Immature natural killer cell (primary cell): ENCODE data around the gene LCMT2. TPM values are rescaled to one million over a fixed set of nuclear protein-coding genes. Genes with fewer than 3 reads are reported as not detected.

ENCODE experiments used
- DNase-seq, 3 donors: peaks; one replicate each; pipeline ENCODE4 v3.0.0; 2022; ENCODE audit warnings: mixed read lengths in 1 of 3
- H3K27ac Mint-ChIP-seq, 6 donors: one replicate each; pipeline ENCODE4 v1.8.0; 2020; ENCODE audit warnings: mixed read lengths in 6 of 6, mild to moderate bottlenecking in 5 of 6, inconsistent platforms in 4 of 6, moderate library complexity in 3 of 6
- H3K27me3 Mint-ChIP-seq, 3 donors: one replicate each; pipeline ENCODE4 v1.8.0; 2020 to 2021; ENCODE audit warnings: low read depth in 3 of 3, mild to moderate bottlenecking in 3 of 3, mixed read lengths in 3 of 3, moderate library complexity in 3 of 3, inconsistent platforms in 1 of 3
- H3K36me3 Mint-ChIP-seq, 3 donors: one replicate each; pipeline ENCODE4 v1.8.0; 2020; ENCODE audit warnings: mixed read lengths in 3 of 3, inconsistent platforms in 2 of 3, mild to moderate bottlenecking in 2 of 3
- H3K4me1 Mint-ChIP-seq, 2 donors: one replicate each; pipeline ENCODE4 v1.8.0; 2020; ENCODE audit warnings: inconsistent platforms in 2 of 2, mild to moderate bottlenecking in 2 of 2, mixed read lengths in 2 of 2, moderate library complexity in 1 of 2
- H3K4me3 Mint-ChIP-seq, 5 donors: one replicate each; pipeline ENCODE4 v1.8.0; 2020; ENCODE audit warnings: mild to moderate bottlenecking in 5 of 5, mixed read lengths in 5 of 5, inconsistent platforms in 3 of 5, moderate library complexity in 3 of 5
- H3K9me3 Mint-ChIP-seq, 6 donors: one replicate each; pipeline ENCODE4 v1.8.0; 2020; ENCODE audit warnings: mild to moderate bottlenecking in 6 of 6, mixed read lengths in 6 of 6, inconsistent platforms in 4 of 6, moderate library complexity in 3 of 6
- polyA plus RNA-seq, 3 donors: library from polyadenylated mRNA; unstranded; fragments of 300-500 nt; fragmentation: Illumina TruSeq; gene quantifications; one replicate each; pipeline ENCODE4 v1.2.3, GENCODE V29; 2021

LCMT2 gene, protein sequence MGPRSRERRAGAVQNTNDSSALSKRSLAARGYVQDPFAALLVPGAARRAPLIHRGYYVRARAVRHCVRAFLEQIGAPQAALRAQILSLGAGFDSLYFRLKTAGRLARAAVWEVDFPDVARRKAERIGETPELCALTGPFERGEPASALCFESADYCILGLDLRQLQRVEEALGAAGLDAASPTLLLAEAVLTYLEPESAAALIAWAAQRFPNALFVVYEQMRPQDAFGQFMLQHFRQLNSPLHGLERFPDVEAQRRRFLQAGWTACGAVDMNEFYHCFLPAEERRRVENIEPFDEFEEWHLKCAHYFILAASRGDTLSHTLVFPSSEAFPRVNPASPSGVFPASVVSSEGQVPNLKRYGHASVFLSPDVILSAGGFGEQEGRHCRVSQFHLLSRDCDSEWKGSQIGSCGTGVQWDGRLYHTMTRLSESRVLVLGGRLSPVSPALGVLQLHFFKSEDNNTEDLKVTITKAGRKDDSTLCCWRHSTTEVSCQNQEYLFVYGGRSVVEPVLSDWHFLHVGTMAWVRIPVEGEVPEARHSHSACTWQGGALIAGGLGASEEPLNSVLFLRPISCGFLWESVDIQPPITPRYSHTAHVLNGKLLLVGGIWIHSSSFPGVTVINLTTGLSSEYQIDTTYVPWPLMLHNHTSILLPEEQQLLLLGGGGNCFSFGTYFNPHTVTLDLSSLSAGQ
- polyA plus RNA-seq = 1 to 10 TPM in 2 of 3 donors, under 1 TPM in 1; 0.40 to 2.5 (median 2.3) TPM

DNA sequence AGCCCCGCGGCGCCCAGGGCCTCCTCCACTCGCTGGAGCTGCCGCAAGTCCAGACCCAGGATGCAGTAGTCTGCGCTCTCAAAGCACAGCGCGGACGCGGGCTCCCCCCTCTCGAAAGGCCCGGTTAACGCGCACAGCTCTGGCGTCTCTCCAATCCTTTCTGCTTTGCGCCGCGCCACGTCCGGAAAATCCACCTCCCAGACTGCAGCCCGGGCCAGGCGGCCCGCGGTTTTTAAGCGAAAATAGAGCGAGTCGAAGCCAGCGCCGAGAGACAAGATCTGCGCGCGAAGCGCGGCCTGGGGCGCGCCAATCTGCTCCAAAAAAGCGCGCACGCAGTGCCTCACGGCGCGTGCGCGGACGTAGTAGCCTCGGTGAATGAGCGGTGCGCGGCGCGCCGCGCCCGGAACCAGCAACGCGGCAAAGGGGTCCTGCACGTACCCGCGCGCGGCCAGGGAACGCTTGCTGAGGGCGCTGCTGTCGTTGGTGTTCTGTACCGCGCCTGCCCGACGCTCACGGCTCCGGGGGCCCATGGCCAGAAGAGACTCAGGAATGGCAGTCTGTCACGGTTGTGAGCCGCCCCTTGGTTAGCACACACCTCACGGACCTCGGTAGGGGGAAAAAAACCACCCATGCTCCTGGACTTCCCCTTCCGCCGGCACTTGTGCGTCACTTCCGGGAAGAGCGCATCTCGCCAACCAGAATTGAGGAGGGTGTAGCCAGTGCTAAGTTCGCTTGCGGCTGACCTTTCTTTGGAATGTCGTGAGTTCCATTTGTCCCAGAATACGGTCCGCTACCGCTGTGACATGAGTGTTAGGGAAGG is at the start of gene LCMT2:
Gene LCMT2, minus strand, starts transcription at position 614 of the 820 bp plus-strand sequence. Its CDS starts 84 bp downstream, at position 530.
- Mint-ChIP-seq H3K9me3 (no peaks in the 10 kb centered on the region), H3K4me1 (peaks cover 31 to 40% of the 10 kb centered on the region in 2 donors), H3K27me3 (peaks cover 8 to 11% (median 10%) of the 10 kb centered on the region in 3 donors), H3K36me3 (peaks cover 0 to 8% (median 3%) of the 10 kb centered on the region in 3 donors), H3K27ac (peak within 1 kb of the TSS; percentile 96 to 99 (median 98)), H3K4me3 (peak within 1 kb of the TSS; percentile 95 to 98 (median 96))
- peak; percentile 92 to 93 (median 93) for DNase-seq

DNA sequence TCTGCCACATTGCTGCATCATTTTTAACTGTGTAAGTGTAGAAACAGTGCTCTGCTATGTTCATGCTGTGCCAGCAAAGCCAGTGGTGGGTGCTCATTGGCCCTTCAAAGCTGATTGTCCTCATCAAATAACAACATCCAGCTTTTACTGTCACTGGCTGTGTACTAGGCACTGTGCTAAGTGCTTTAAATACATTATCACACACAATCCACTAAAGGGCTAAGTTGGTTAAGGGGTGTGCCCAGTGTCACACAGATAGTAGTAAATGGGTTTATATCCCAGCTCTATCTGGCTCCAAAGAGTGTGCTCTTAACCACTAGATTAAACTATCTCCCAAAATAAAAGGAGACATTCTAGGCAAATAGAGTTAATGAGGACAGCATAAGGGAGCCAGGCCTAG is 48.2 kb upstream of the LCMT2 start:
- Mint-ChIP-seq H3K9me3 (no peaks in the 10 kb centered on the region), H3K4me1 (peaks cover 1 to 6% of the 10 kb centered on the region in 2 donors), H3K4me3 (no peak overlapping the region), H3K27me3 (no peaks in the 10 kb centered on the region), H3K36me3 (peaks cover 9 to 29% (median 21%) of the 10 kb centered on the region in 3 donors), H3K27ac (no peak overlapping the region)
- DNase-seq = no peak

DNA sequence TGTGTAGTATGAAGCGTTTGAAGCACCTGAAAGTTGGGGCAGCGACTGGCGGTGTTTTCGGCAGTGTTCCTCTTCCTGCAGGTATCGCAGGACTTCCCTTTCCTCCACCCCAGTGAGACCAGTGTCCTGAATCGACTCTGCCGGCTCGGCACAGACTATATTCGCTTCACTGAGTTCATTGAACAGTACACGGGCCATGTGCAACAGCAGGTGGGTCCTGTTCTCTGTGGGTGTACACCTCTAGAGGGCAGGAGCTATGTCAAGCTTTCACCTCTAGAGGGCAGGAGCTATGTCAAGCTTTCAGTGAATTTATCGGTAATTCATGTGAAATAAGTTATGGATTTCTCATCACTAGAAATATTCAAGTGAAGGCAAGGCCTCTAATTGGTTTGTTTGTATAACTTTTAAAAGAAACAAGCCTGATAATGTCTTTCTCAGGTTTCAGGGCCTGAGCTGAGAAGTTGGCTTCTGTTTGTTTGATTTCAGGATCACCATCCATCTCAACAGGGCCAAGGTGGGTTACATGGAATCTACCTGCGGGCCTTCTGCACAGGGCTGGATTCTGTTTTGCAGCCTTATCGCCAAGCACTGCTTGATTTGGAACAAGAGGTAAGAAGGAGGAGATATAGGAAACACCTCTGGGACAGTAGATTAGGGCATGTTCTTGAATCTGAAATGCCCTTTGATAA is 45.8 kb upstream of the LCMT2 start:
- no peaks in the 10 kb centered on the region for H3K9me3 Mint-ChIP-seq

DNA sequence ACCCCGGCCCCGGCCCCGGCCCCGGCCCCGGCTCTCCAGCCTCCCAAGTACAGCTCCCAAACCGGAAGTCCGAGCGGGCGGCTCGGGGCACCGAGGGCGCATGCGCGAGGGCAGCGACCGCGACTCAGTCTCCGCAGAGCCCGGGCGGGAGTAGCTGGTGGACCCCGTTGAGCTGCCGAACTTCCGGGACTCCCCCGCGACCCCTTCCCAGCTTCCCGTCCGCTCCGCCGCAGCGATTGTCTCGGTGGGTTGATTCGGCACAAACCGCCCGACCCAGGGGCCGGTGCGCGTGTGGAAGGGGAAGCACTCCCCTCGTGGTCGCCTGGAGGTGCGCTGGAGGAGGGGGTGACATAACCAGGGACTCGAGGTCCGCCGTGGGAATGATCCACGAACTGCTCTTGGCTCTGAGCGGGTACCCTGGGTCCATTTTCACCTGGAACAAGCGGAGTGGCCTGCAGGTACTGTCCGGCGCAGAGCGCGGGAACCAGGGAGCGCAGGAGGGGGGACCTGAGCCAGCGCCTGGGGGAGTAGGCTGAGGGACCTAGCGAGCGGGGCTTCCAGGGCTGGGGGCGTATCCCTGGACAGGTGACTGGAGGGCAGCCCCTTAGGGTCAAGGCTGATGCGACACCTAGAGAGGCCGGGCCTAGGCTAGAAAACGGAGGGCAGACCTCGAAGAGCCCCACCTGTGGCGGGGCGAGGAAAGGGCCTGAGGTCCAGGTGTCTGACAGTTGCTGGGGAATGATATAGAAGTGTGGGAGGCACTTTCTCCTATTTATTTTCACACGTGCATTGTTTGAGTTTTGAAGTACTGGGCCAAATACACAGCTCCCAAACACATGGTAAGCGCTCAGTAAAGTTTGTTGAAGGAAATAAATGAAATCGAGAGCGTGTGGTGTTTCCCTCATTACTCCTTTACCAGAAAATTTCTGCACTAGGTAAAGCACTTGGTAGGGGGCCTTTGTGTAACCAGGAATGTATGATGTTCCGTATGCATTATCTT is 40.9 kb upstream of the LCMT2 start, which contains the start of the genes TUBGCP4 and ZSCAN29:
Gene TUBGCP4, plus strand, starts transcription at position 127 of the 1,000 bp plus-strand sequence. Its CDS starts 254 bp downstream, at position 381.
Gene ZSCAN29, minus strand, starts transcription at position 69 of the 1,000 bp plus-strand sequence. CDS start 1,130 bp downstream, outside the sequence.
- Mint-ChIP-seq H3K27me3 (peaks cover 0 to 11% (median 7%) of the 10 kb centered on the region in 3 donors), H3K4me3 (peak within 1 kb of the TSS; percentile 92 to 94 (median 92)), H3K9me3 (peaks cover 8 to 18% (median 12%) of the 10 kb centered on the region in 6 donors), H3K27ac (peak within 1 kb of the TSS; percentile 75 to 92 (median 86)), H3K4me1 (peaks cover 47 to 64% of the 10 kb centered on the region in 2 donors), H3K36me3 (peaks cover 32 to 33% (median 32%) of the 10 kb centered on the region in 3 donors)
- peak; percentile 81 to 86 (median 84) for DNase-seq

More for the DNA sequence above, 45.8 kb upstream of the LCMT2 start:
- peak; percentile 3 to 22 (median 16) for DNase-seq
- Mint-ChIP-seq H3K27me3 (peaks cover 0 to 5% (median under 1%) of the 10 kb centered on the region in 3 donors), H3K36me3 (peaks cover 8 to 19% (median 17%) of the 10 kb centered on the region in 3 donors), H3K4me1 (peaks cover 18 to 24% of the 10 kb centered on the region in 2 donors), H3K4me3 (no peak overlapping the region), H3K27ac (no peak overlapping the region)

DNA sequence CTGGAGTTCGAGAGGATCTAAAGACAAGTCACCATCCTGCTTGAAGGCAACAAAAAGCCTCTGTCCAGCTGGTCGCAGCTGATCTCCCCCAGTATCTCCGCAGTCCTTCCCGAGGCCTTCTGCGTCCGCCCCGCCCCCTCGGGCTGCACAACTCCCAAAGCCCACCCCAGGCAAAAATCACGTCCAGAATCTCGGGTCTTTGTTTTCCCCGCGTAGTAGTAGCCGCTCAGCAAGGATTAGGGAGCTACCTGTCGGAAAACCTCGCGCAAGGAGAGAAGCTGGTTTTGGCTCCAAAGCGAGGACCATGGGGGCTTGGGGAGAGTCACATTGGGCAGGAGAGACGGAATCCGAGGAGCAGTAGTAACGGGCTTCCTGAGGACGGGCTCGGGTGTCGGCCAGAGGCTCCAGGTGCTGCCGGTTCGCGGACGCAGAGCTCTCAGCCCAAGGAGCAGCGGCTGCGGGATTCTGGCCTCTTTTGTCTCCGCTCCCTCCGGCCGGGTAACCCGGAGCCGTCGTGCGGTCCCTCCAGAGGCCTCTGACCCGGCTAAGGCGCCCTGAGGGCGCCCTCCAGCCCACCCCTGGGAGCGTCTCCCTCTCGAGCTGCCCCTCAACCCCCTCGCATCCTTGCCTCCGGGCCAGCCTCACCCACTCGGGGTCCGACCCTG is 40.1 kb upstream of the LCMT2 start:
- peak overlapping the region; percentile 75 to 92 (median 86) for H3K27ac Mint-ChIP-seq
- DNase-seq = peak in 1 of 3 donors; percentile 3
- H3K27me3 Mint-ChIP-seq = peaks cover 0 to 11% (median 7%) of the 10 kb centered on the region in 3 donors
- peak overlapping the region; percentile 92 to 94 (median 92) for H3K4me3 Mint-ChIP-seq
- H3K9me3 Mint-ChIP-seq = peaks cover 8 to 26% (median 15%) of the 10 kb centered on the region in 6 donors
- H3K36me3 Mint-ChIP-seq = peaks cover 39 to 40% (median 39%) of the 10 kb centered on the region in 3 donors
- peaks cover 47 to 63% of the 10 kb centered on the region in 2 donors for H3K4me1 Mint-ChIP-seq

DNA sequence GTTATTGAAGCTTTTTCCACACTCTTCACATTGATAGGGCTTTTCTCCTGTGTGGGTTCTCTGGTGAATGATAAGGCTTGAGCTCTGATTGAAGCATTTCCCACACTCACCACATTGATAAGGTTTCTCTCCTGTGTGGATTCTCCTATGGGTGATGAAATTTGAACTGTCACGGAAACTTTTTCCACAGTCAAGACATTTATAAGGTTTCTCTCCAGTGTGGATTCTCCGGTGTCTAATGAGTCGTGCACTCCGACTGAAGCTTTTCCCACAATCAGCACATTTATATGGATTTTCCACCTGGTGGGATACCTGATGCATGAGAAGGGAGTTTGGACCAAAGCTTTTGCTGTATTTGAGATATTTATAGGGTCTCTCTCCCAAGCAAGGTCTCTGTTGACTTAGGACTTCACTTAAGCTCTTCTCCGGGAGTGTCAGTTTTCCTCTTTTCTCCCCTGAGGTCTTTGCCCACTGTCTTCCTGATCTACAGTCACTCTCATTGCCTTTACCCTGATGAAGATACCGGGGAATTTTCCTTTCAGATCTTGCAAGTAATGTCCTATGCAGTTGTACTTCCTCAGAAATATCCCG is 31.0 kb upstream of the LCMT2 start:
- no peaks in the 10 kb centered on the region for H3K27me3 Mint-ChIP-seq
- peaks cover 70 to 80% (median 73%) of the 10 kb centered on the region in 3 donors for H3K36me3 Mint-ChIP-seq
- peaks cover 1 to 22% of the 10 kb centered on the region in 2 donors for H3K4me1 Mint-ChIP-seq
- H3K9me3 Mint-ChIP-seq = peaks cover 31 to 74% (median 59%) of the 10 kb centered on the region in 6 donors
- no peak overlapping the region for H3K4me3 Mint-ChIP-seq
- H3K27ac Mint-ChIP-seq = no peak overlapping the region
- DNase-seq = no peak

DNA sequence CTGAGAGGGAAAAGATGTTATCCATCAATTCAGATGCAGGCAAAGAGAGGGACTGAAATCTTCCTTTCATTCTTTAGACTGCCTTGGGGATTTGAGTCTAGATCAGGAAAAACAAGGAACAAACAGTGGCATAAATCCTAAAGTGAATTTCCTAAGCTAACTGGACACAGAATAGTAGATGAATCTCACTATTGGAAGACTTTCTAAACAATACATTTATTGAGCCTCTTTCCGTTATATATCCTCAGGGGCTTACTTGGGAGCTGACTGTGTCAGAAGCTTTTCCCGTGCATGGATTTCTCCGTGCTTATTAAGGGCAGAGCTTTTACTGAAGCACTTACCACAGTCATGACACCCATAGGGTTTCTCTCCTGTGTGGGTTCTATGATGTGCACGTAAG is 30.4 kb upstream of the LCMT2 start:
- no peak overlapping the region for H3K27ac Mint-ChIP-seq
- peaks cover 69 to 80% (median 73%) of the 10 kb centered on the region in 3 donors for H3K36me3 Mint-ChIP-seq
- H3K9me3 Mint-ChIP-seq = peaks cover 31 to 68% (median 57%) of the 10 kb centered on the region in 6 donors

DNA sequence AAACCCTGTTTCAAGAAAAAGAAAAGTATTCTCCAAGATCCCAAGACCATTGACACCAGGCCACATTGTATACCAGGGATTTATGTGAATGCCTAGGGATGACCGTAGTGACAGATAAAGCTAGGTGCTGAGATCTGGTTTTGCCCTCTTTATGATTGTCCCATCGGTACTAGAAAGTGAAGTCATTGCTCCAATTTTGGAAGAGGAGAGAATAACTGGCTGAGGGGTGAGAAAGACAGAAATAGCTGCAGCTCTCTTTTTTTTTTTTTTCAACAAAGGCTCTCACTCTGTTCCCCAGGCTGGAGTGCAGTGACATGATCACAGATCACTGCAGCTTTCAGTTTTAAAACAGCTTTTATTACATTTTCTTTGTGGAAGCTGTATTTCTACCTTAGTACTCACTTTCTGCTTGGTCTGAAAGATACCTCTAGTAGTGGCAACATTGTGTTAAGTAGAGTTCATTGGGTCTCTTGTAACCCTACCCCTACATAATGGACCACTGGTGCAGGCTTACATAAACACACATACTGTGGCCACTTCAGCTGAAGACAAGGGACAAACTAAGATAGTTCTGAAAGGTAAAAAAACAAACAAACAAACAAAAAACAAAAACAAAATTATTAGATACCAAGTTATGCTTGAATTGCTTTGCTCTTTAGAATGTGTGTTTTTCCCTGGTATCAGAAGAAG is 22.5 kb upstream of the LCMT2 start:
- no peak overlapping the region for H3K4me3 Mint-ChIP-seq
- H3K27ac Mint-ChIP-seq = no peak overlapping the region
- H3K36me3 Mint-ChIP-seq = peaks cover 10 to 58% (median 39%) of the 10 kb centered on the region in 3 donors
- H3K9me3 Mint-ChIP-seq = peaks cover 0 to 5% (median 1%) of the 10 kb centered on the region in 6 donors
- H3K4me1 Mint-ChIP-seq = no peaks in the 10 kb centered on the region
- DNase-seq = no peak
- H3K27me3 Mint-ChIP-seq = no peaks in the 10 kb centered on the region

More for the DNA sequence above, 30.4 kb upstream of the LCMT2 start:
- no peak for DNase-seq
- Mint-ChIP-seq H3K4me1 (peaks cover 1 to 18% of the 10 kb centered on the region in 2 donors), H3K27me3 (no peaks in the 10 kb centered on the region), H3K4me3 (no peak overlapping the region)

DNA sequence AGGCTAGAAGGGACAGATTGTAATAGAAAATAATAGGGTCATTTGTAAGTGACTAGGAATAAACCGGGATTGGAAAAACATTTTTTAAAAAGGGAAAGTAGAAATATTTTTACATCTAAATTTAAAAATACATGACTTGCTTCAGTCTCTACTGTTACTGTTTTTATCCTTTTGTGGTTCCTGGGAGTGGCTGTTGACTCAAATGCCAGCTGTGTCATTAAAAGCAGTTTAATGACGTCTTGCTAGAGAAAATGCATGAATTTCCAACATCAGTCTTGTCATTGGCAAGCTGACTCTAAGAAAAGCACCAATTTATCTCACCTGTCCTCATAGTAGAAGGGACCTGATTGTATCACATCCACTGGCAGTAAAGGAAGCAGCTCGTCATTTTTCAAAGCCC is 16.7 kb upstream of the LCMT2 start:
- Mint-ChIP-seq H3K4me1 (no peaks in the 10 kb centered on the region), H3K36me3 (peaks cover 12 to 45% (median 33%) of the 10 kb centered on the region in 3 donors), H3K9me3 (no peaks in the 10 kb centered on the region), H3K27ac (no peak overlapping the region), H3K27me3 (no peaks in the 10 kb centered on the region), H3K4me3 (no peak overlapping the region)
- DNase-seq = no peak

DNA sequence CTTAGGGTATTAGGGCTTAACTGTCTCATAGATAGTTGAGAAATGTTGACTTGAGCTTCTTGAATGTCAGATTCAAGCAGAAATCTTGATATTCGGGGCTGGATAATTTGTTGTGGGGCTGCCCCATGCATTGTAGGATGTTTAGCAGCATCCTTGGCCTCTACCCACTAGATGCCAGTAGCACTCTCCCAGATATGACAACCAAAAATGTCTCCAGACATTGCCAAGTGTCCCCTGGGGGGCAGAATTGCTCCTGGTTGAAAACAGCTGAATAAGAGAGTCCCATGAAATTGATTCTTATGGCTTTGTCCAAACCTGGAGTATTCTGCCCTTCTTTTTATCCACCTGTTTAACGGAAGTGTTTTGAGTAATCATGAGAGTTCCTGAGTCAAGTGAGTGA is 15.9 kb upstream of the LCMT2 start:
- Mint-ChIP-seq H3K27ac (no peak overlapping the region), H3K27me3 (no peaks in the 10 kb centered on the region), H3K36me3 (peaks cover 12 to 41% (median 26%) of the 10 kb centered on the region in 3 donors), H3K4me3 (no peak overlapping the region), H3K4me1 (no peaks in the 10 kb centered on the region), H3K9me3 (no peaks in the 10 kb centered on the region)
- no peak for DNase-seq
